ENCODE data around the gene ADCY9.

ADCY9 gene

GRCh38 chr16:4117250-4117578, 972 bp upstream of the ADCY9 start:
- TF ChIP-seq TAF1 (IDR thresholded peaks at IDR 0.05; ENCODE audit: borderline replicate concordance, insufficient read depth, low read length) = no peak
- TF ChIP-seq SIN3A (IDR thresholded peaks at IDR 0.05; ENCODE audit: borderline replicate concordance, insufficient read depth, low read length) = no peak
- TF ChIP-seq FOXP2 (optimal IDR thresholded peaks at IDR 0.05; ENCODE audit: borderline replicate concordance, extremely low read depth, extremely low read length, insufficient read depth) = no peak
- no peak for TF ChIP-seq POLR2AphosphoS5 (IDR thresholded peaks at IDR 0.05; ENCODE audit: low read depth, low read length)
- TF ChIP-seq REST (IDR thresholded peaks at IDR 0.05; ENCODE audit: insufficient read depth in 1 of 2, low read depth in 2 of 2, low read length in 2 of 2) = no peak

GRCh38 chr16:4115949-4116318, 308 bp downstream of the ADCY9 start:
- TF ChIP-seq REST (IDR thresholded peaks at IDR 0.05; ENCODE audit: insufficient read depth in 1 of 2, low read depth in 2 of 2, low read length in 2 of 2) (no peak), POLR2AphosphoS5 (IDR thresholded peaks at IDR 0.05; ENCODE audit: low read depth, low read length) (no peak), SIN3A (IDR thresholded peaks at IDR 0.05; ENCODE audit: borderline replicate concordance, insufficient read depth, low read length) (no peak), TAF1 (IDR thresholded peaks at IDR 0.05; ENCODE audit: borderline replicate concordance, insufficient read depth, low read length) (no peak), FOXP2 (optimal IDR thresholded peaks at IDR 0.05; ENCODE audit: borderline replicate concordance, extremely low read depth, extremely low read length, insufficient read depth) (no peak)

DNA sequence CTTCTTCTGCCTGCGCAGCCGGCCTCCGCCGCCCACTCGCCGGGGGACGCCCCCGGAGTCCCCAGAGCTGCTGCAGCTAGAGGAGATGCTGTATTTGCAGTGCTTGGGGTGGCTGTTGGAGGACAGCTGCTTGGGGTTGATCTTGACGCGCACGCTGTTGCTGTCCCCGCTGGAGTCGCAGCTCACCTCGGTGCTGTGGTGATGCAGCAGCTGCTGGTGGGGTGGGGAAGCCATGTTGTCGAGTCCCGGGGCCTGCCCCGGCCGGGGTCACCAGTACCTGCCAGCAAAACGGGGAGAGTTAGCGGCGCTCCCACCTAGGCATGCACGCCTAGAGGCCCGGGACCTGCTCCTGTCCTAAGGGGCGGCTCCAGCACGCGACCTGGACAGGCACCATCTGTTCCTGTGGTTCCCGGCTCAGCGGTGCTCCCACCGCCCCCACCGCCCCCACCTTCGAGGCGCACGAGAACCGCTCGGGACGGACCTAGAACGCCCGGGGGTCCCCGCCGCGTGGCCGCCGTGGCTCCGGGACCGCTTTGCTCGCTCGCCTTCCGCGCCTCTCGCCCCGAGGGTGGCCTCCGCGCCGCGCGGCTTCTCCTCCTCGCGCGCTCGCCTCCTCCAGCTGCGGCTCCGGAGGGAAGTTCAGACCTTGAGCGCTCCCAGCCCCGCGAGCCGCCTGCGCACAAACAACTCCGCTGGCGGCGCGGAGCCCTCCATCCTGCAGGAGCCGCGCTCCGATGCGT, 863 bp downstream of the ADCY9 start:
- peak; percentile 6 for TF ChIP-seq FOXP2 (optimal IDR thresholded peaks at IDR 0.05; ENCODE audit: borderline replicate concordance, extremely low read depth, extremely low read length, insufficient read depth)
- no peak for TF ChIP-seq SIN3A (IDR thresholded peaks at IDR 0.05; ENCODE audit: borderline replicate concordance, insufficient read depth, low read length)

GRCh38 chr16:4114257-4115208, 1.7 kb downstream of the ADCY9 start:
- no peak for TF ChIP-seq FOXP2 (optimal IDR thresholded peaks at IDR 0.05; ENCODE audit: borderline replicate concordance, extremely low read depth, extremely low read length, insufficient read depth)
- TF ChIP-seq POLR2AphosphoS5 (IDR thresholded peaks at IDR 0.05; ENCODE audit: low read depth, low read length) = no peak
- no peak for TF ChIP-seq REST (IDR thresholded peaks at IDR 0.05; ENCODE audit: insufficient read depth in 1 of 2, low read depth in 2 of 2, low read length in 2 of 2)
- TF ChIP-seq SIN3A (IDR thresholded peaks at IDR 0.05; ENCODE audit: borderline replicate concordance, insufficient read depth, low read length) = no peak
- no peak for TF ChIP-seq TAF1 (IDR thresholded peaks at IDR 0.05; ENCODE audit: borderline replicate concordance, insufficient read depth, low read length)

- TF ChIP-seq SIN3A (IDR thresholded peaks at IDR 0.05; ENCODE audit: borderline replicate concordance, insufficient read depth, low read length) (no peak), REST (IDR thresholded peaks at IDR 0.05; ENCODE audit: insufficient read depth in 1 of 2, low read depth in 2 of 2, low read length in 2 of 2) (no peak), FOXP2 (optimal IDR thresholded peaks at IDR 0.05; ENCODE audit: borderline replicate concordance, extremely low read depth, extremely low read length, insufficient read depth) (no peak), POLR2AphosphoS5 (IDR thresholded peaks at IDR 0.05; ENCODE audit: low read depth, low read length) (no peak), TAF1 (IDR thresholded peaks at IDR 0.05; ENCODE audit: borderline replicate concordance, insufficient read depth, low read length) (no peak)
These were observed 2.6 kb downstream of the ADCY9 start for GRCh38 chr16:4113358-4114256.
